Brain microvascular endothelial cell (primary cell): ENCODE measurements around the gene CD274.
"Not testable (repeated sequence)": the region's sequence is repeated elsewhere in the genome, so short reads cannot be mapped to it uniquely, and the experiment has no call there.

Source experiments
- DNase-seq: peaks from one replicate; pipeline ENCODE4 v3.0.0-alpha.2; 2020
- H3K27ac ChIP-seq: fragments of 250-450 bp; sonication (Bioruptor Pico); 2 replicates; pipeline ENCODE4 v1.5.1; 2020; ENCODE audit warnings: mild to moderate bottlenecking, moderate library complexity
- H3K27me3 ChIP-seq: fragments of 250-450 bp; sonication (Bioruptor Pico); replicated peaks from 2 replicates; pipeline ENCODE4 v1.5.1; 2020; ENCODE audit warnings: mild to moderate bottlenecking
- H3K36me3 ChIP-seq: fragments of 250-450 bp; sonication (Bioruptor Pico); replicated peaks from 2 replicates; pipeline ENCODE4 v1.5.1; 2020; ENCODE audit warnings: mild to moderate bottlenecking
- H3K4me3 ChIP-seq: 2 replicates; pipeline ENCODE4 v1.5.1; 2011; ENCODE audit warnings: low read depth, mild to moderate bottlenecking, control low read depth, low read length, moderate library complexity
- in situ Hi-C: cut with HindIII; loops from 2 replicates; pipeline ENCODE4 v1.10.0; 2017; ENCODE audit warnings: low sequenced_read_pairs, low pct_ligation_motif_present
- TF ChIP-seq, protein P1 (sequence below): IDR thresholded peaks from 2 replicates; pipeline ENCODE4 v1.5.1; 2011; ENCODE audit warnings: low read depth, mild to moderate bottlenecking, moderate library complexity, low read length, control low read depth, inconsistent platforms; ENCODE audit errors: missing control alignments

Gene CD274

DNA sequence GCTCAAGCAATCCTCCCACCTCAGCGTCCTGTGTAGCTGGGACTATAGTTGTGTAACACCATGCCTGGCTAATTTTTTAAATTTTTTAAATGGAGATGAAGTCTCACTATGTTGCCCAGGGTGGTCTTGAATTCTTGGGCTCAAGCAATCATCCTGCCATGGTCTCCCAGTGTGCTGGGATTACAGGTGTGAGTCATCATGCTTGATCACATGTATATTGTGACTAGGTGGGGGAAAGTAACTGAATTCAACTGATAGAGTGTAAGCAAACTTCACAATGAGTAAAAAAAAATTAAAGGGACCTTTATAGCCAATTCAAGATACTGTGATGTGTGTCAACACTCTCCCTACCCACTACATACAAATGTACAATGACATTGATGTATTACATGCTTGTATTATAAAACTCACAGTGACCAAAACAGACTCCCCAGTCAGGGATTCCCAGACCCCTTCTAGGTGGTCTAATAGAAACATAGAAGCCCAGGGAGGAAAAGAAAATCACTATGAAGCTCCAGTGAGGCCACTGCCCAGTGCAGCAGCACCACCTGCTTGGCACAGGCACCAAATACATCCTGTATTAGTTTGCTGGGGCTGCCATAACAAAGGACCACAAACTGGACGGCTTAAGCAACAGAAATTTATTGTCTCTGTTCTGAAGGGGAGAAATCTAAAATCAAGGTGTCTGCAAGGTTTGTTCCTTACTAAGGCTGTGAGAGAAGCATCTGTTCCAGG, 21.4 kb upstream of the CD274 start:
- H3K27ac ChIP-seq = no peak overlapping the region
- no peaks in the 10 kb centered on the region for H3K27me3 ChIP-seq
- DNase-seq = no peak
- in situ Hi-C loops = loop anchor here (25.0 kb wide), 1 partner anchor 158 kb away; no protein-coding TSS in a partner anchor
- TF ChIP-seq, protein P1, sequence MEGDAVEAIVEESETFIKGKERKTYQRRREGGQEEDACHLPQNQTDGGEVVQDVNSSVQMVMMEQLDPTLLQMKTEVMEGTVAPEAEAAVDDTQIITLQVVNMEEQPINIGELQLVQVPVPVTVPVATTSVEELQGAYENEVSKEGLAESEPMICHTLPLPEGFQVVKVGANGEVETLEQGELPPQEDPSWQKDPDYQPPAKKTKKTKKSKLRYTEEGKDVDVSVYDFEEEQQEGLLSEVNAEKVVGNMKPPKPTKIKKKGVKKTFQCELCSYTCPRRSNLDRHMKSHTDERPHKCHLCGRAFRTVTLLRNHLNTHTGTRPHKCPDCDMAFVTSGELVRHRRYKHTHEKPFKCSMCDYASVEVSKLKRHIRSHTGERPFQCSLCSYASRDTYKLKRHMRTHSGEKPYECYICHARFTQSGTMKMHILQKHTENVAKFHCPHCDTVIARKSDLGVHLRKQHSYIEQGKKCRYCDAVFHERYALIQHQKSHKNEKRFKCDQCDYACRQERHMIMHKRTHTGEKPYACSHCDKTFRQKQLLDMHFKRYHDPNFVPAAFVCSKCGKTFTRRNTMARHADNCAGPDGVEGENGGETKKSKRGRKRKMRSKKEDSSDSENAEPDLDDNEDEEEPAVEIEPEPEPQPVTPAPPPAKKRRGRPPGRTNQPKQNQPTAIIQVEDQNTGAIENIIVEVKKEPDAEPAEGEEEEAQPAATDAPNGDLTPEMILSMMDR = no peak
- H3K4me3 ChIP-seq = no peak overlapping the region
- no peaks in the 10 kb centered on the region for H3K36me3 ChIP-seq

DNA sequence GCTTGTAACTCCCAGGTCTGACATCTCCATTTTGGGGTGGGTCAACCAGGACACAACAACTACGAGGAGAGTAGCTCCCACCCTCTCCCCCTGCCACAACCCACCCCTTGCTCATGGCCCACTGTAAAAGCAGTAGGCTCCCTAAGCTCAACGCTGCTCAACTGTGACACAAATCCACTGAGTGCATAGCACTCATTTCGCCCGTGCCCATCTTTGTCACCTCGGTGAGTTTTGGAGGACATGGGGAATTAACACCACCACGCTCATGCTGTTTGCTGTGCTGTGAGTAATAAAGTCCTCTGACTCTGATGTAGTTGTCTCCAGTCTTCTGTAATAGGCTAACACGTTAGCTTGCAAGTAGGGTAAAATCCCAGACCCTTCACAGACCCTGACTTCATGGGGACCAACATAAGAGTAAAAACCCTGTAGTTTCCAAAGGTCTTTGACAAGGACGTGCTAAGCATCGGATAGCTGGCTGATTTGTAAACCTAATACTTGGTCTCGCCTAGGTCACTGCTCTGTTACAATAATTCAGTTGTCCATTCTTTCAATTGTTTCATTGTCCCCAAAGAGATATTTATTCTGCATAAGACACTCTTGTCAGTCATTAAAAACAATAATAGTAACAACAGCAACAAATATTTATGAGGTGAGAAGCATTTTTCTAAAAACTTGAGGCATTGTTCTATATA, 20.3 kb upstream of the CD274 start:
- DNase-seq = no peak
- TF ChIP-seq, protein P1 = no peak
- Histone ChIP-seq H3K27ac (no peak overlapping the region), H3K27me3 (no peaks in the 10 kb centered on the region), H3K36me3 (no peaks in the 10 kb centered on the region), H3K4me3 (no peak overlapping the region)
- in situ Hi-C loops = loop anchor here (25.0 kb wide), 1 partner anchor 157 kb away; no protein-coding TSS in a partner anchor

DNA sequence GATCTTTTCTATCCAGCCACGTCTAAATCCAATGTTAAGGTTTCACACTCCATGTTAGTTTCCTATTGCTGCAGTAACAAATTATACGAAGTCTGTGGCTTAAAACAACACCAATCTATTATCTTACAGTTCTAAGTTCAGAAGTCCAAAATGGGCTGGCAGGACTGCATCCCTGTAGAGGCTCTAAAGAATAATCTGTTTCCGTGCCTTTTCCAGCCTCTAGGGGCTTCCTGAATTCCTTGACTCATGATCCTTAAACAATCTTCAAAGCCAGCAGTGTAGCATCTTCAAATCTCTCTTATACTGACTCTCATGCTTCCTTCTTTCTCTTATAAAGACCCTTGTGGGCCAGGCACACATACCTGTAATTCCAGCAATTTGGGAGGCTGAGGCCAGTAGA, 19.4 kb upstream of the CD274 start:
- Histone ChIP-seq H3K27ac (no peak overlapping the region), H3K27me3 (no peaks in the 10 kb centered on the region), H3K36me3 (no peaks in the 10 kb centered on the region), H3K4me3 (no peak overlapping the region)
- in situ Hi-C loops = loop anchor here (25.0 kb wide), 1 partner anchor 156 kb away; no protein-coding TSS in a partner anchor
- TF ChIP-seq, protein P1 = peak; percentile 42
- DNase-seq = no peak

DNA sequence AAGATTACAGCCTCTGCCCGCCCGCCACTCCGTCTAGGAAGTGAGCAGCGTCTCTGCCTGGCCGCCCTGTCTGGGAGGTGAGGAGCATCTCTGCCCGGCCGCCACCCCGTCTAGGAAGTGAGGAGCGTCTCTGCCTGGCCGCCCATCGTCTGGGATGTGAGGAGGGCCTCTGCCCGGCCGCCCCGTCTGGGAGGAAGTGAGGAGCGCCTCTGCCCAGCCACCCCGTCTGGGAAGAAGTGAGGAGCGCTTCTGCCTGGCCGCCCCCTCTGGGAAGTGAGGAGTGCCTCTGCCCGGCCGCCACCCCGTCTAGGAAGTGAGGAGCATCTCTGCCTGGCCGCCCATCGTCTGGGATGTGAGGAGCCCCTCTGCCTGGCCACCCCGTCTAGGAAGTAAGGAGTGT, 17.5 kb upstream of the CD274 start:
- DNase-seq, H3K27ac ChIP-seq, H3K27me3 ChIP-seq, H3K36me3 ChIP-seq, H3K4me3 ChIP-seq: not testable (repeated sequence)
- in situ Hi-C loops = loop anchor here (25.0 kb wide), 1 partner anchor 154 kb away; no protein-coding TSS in a partner anchor

DNA sequence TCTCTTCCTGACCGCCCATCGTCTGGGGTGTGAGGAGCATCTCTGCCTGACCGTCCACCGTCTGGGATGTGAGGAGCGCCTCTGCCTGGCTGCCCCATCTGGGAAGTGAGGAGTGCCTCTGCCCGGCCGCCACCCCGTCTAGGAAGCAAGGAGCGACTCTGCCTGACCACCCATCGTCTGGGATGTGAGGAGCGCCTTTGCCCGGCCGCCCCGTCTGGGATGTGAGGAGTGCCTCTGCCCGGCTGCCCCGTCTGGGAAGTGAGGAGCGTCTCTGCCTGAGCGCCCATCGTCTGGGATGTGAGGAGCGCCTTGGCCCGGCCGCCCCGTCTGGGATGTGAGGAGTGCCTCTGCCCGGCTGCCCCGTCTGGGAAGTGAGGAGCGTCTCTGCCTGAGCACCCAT, 17.0 kb upstream of the CD274 start:
- H3K27ac ChIP-seq, H3K36me3 ChIP-seq, H3K4me3 ChIP-seq, H3K27me3 ChIP-seq, DNase-seq: not testable (repeated sequence)
- in situ Hi-C loops = loop anchor here (25.0 kb wide), 1 partner anchor 154 kb away; no protein-coding TSS in a partner anchor

DNA sequence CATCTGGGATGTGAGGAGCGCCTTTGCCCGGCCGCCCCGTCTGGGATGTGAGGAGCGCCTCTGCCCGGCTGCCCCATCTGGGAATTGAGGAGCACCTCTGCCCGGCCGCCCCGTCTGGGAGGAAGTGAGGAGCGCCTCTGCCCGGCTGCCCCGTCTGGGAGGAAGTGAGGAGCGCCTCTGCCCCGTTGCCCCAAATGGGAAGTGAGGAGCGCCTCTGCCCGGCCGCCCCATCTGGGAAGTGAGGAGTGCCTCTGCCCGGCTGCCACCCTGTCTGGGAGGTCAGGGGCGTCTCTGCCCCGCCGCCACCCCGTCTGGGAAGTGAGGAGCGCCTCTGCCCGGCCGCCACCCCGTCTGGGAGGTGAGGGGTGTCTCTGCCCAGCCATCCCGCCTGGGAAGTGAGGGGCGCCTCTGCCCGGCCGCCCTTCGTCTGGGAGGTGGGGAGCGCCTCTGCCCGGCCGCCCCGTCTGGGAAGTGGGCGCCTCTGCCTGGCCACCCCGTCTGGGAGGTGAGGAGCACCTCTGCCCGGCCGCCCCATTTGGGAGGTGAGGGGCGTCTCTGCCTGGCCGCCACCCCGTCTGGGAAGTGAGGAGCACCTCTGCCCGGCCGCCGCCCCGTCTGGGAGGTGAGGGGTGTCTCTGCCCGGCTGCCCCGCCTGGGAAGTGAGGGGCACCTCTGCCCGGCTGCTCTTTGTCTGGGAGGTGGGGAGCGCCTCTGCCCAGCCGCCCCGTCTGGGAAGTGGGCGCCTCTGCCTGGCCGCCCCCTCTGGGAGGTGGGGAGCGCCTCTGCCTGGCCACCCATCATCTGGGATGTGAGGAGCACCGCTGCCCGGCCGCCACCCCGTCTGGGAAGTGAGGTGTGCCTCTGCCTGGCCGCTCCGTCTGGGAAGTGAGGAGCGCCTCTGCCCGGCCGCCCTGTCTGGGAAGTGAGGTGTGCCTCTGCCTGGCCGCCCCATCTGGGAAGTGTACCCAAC, 16.2 kb upstream of the CD274 start:
- not testable (repeated sequence) for H3K27ac ChIP-seq, H3K36me3 ChIP-seq, H3K4me3 ChIP-seq, H3K27me3 ChIP-seq, DNase-seq
- in situ Hi-C loops = loop anchor here (25.0 kb wide), 1 partner anchor 153 kb away; no protein-coding TSS in a partner anchor

DNA sequence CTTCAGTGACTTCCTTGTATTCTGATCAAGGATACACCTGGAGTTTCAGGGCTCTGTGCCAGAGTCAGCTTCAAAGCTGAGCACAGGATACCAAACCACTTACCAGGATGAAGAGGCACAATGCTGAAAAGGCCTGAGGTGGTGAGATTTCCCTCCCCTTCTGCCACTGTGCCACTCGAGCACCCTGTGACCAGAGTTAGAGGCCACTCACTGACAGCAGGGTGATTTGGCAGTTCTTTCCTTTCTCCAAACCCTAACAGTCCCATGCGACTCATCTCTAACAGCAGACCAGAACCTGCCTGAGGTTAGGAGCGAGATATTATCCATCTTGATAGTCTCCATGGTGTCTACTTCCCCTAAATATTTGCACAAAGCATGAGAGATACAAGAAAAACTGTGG, 14.4 kb upstream of the CD274 start:
- Histone ChIP-seq H3K27ac (no peak overlapping the region), H3K36me3 (no peaks in the 10 kb centered on the region), H3K27me3 (no peaks in the 10 kb centered on the region), H3K4me3 (no peak overlapping the region)
- TF ChIP-seq, protein P1 = no peak
- DNase-seq = no peak
- in situ Hi-C loops = loop anchor here (25.0 kb wide), 1 partner anchor 151 kb away; no protein-coding TSS in a partner anchor
